Astrocyte of the spinal cord (primary cell): ENCODE measurements around the gene BTF3.

Experiments used
- DNase-seq: peaks from one replicate; pipeline ENCODE4 v3.0.0; 2011; ENCODE audit warnings: low read depth, low spot score
- H3K4me3 ChIP-seq: 2 replicates; pipeline ENCODE4 v1.5.1; 2011; ENCODE audit warnings: low read depth, mild to moderate bottlenecking, low read length, moderate library complexity
- CTCF ChIP-seq: IDR thresholded peaks from 2 replicates; pipeline ENCODE4 v1.5.1; 2012; ENCODE audit warnings: low read depth, mild to moderate bottlenecking, low read length, inconsistent platforms
- in situ Hi-C: cut with HindIII; loops from 2 replicates; pipeline ENCODE4 v1.10.0; 2017; ENCODE audit warnings: low sequenced_read_pairs

BTF3 gene

GRCh38 chr5:73545403-73545779 is 47.1 kb downstream of the BTF3 start:
- no peak overlapping the region for H3K4me3 ChIP-seq
- TF ChIP-seq CTCF, result no peak
- no peak for DNase-seq
- in situ Hi-C loops, result no loop called here

GRCh38 chr5:73550016-73550415 is 51.8 kb downstream of the BTF3 start:
- in situ Hi-C loops, result no loop called here
- TF ChIP-seq CTCF, result no peak
- no peak for DNase-seq
- no peak overlapping the region for H3K4me3 ChIP-seq

GRCh38 chr5:73552642-73553041 is 54.4 kb downstream of the BTF3 start:
- no peak for DNase-seq
- TF ChIP-seq CTCF, result no peak
- no peak overlapping the region for H3K4me3 ChIP-seq
- in situ Hi-C loops, result no loop called here
